Smooth muscle cell (in vitro differentiated cells): Measurements from ENCODE around the gene MRPL48. TPM values are rescaled to one million over a fixed set of nuclear protein-coding genes. Genes with fewer than 3 reads are reported as not detected.
"Not testable (repeated sequence)": the region's sequence is repeated elsewhere in the genome, so short reads cannot be mapped to it uniquely, and the experiment has no call there.

ENCODE experiments used
- DNase-seq: peaks from one replicate; lab custom pipeline; 2025; ENCODE audit not compliant: unreplicated experiment; lab: John Stamatoyannopoulos, UW
- H2AFZ ChIP-seq: fragments of 200-600 bp; sonication (generic); 2 replicates; pipeline ENCODE4 v1.6.0; 2016; ENCODE audit warnings: antibody characterized with exemption, low read depth, mild to moderate bottlenecking
- H3F3A ChIP-seq: fragments of 200-600 bp; sonication (generic); 2 replicates; pipeline ENCODE4 v1.6.0; 2017; ENCODE audit warnings: antibody characterized with exemption, low read depth
- H3K27ac ChIP-seq: fragments of 200-600 bp; sonication (generic); 2 replicates; pipeline ENCODE4 v1.5.1; 2016; ENCODE audit warnings: low read depth, mild to moderate bottlenecking
- H3K27me3 ChIP-seq: fragments of 200-600 bp; sonication (generic); 2 replicates; pipeline ENCODE4 v1.6.1; 2016; ENCODE audit warnings: low read depth, mild to moderate bottlenecking
- H3K36me3 ChIP-seq: fragments of 200-600 bp; sonication (generic); 2 replicates; pipeline ENCODE4 v1.5.1; 2016; ENCODE audit warnings: low read depth
- H3K4me1 ChIP-seq: fragments of 200-600 bp; sonication (generic); 2 replicates; pipeline ENCODE4 v1.5.1; 2016; ENCODE audit warnings: low read depth
- H3K4me2 ChIP-seq: fragments of 200-600 bp; sonication (generic); 2 replicates; pipeline ENCODE4 v1.6.0; 2016; ENCODE audit warnings: mild to moderate bottlenecking
- H3K4me3 ChIP-seq: fragments of 200-600 bp; sonication (generic); 2 replicates; pipeline ENCODE4 v1.5.1; 2016; ENCODE audit warnings: mild to moderate bottlenecking
- H3K79me2 ChIP-seq: fragments of 200-600 bp; sonication (generic); 2 replicates; pipeline ENCODE4 v1.6.0; 2016; ENCODE audit warnings: low read depth, mild to moderate bottlenecking
- H3K9ac ChIP-seq: fragments of 200-600 bp; sonication (generic); 2 replicates; pipeline ENCODE4 v1.6.0; 2016; ENCODE audit warnings: low read depth
- H3K9me3 ChIP-seq: fragments of 200-600 bp; sonication (generic); replicated peaks from 2 replicates; pipeline ENCODE4 v1.5.1; 2016; ENCODE audit warnings: low read depth
- H4K20me1 ChIP-seq: fragments of 200-600 bp; sonication (generic); 2 replicates; pipeline ENCODE4 v1.6.0; 2016; ENCODE audit warnings: low read depth
- CTCF ChIP-seq: fragments of 200-600 bp; sonication (generic); IDR thresholded peaks from 2 replicates; pipeline ENCODE4 v1.5.1; 2017; ENCODE audit warnings: borderline replicate concordance, mild to moderate bottlenecking, antibody characterized with exemption; ENCODE audit not compliant: insufficient read depth, poor library complexity, severe bottlenecking
- WGBS: methylation state at CpG from one replicate; pipeline ENCODE4 v1.1.7; 2016; ENCODE audit warnings: low lambda C conversion rate; 5-methylcytosine and 5-hydroxymethylcytosine counted together
- polyA plus RNA-seq: library from polyadenylated mRNA; unstranded; fragments of >200 nt; fragmentation: Nextera tagmentation; extraction: Ambion mirVana; gene quantifications from 2 replicates; pipeline ENCODE4 v1.2.1, GENCODE V29; 2016
- total RNA-seq: library from RNA; depleted of rRNA; stranded (reverse); fragments of >200 nt; gene quantifications from 2 replicates; pipeline ENCODE4 v1.2.3, GENCODE V29; 2014

Gene MRPL48
- total and polyA plus RNA-seq, 2 experiments from 2014 or later, result 26.4 to 65.3 TPM

GRCh38 chr11:73784080-73784634, 3.5 kb upstream of the MRPL48 start:
- no peaks in the 10 kb centered on the region for H3K36me3 ChIP-seq
- TF ChIP-seq CTCF, result no peak
- no peak overlapping the region for H3K4me3 ChIP-seq
- no peaks in the 10 kb centered on the region for H3K9me3 ChIP-seq
- H3K27me3 ChIP-seq, result no peaks in the 10 kb centered on the region
- no peak overlapping the region for H3K9ac ChIP-seq
- peak overlapping the region; percentile 34 for H3K27ac ChIP-seq
- no peaks in the 10 kb centered on the region for H4K20me1 ChIP-seq
- no peaks in the 10 kb centered on the region for H3K79me2 ChIP-seq
- H3F3A ChIP-seq, result peaks cover 3% of the 10 kb centered on the region
- WGBS, result 81% methylated on average over 6 of the region's 6 CpGs
- no peak overlapping the region for H2AFZ ChIP-seq
- H3K4me2 ChIP-seq, result no peak overlapping the region
- DNase-seq, result no peak
- H3K4me1 ChIP-seq, result peaks cover 10% of the 10 kb centered on the region

- no peak for TF ChIP-seq CTCF
Observed at GRCh38 chr11:73784734-73785133, 2.9 kb upstream of the MRPL48 start.

GRCh38 chr11:73785467-73785866, 2.2 kb upstream of the MRPL48 start:
- not testable (repeated sequence) for H4K20me1 ChIP-seq, H3K9me3 ChIP-seq

More at GRCh38 chr11:73784734-73785133, 2.9 kb upstream of the MRPL48 start:
- Histone ChIP-seq H3K79me2 (no peaks in the 10 kb centered on the region), H4K20me1 (no peaks in the 10 kb centered on the region), H3K27me3 (no peaks in the 10 kb centered on the region), H3F3A (peaks cover 3% of the 10 kb centered on the region), H2AFZ (no peak overlapping the region), H3K4me1 (peaks cover 10% of the 10 kb centered on the region), H3K4me3 (no peak overlapping the region), H3K4me2 (no peak overlapping the region), H3K36me3 (no peaks in the 10 kb centered on the region), H3K27ac (peak overlapping the region; percentile 34), H3K9me3 (no peaks in the 10 kb centered on the region), H3K9ac (no peak overlapping the region)
- DNase-seq, result no peak
- WGBS, result 92% methylated on average over 1 of the region's 1 CpG

GRCh38 chr11:73787051-73787642, 527 bp upstream of the MRPL48 start:
- Histone ChIP-seq H3K79me2 (no peaks in the 10 kb centered on the region), H3K9ac (peak overlapping the region; percentile 68), H3K36me3 (no peaks in the 10 kb centered on the region), H3K4me2 (peak overlapping the region; percentile 83), H4K20me1 (no peaks in the 10 kb centered on the region), H3K27me3 (no peaks in the 10 kb centered on the region), H3K27ac (peak overlapping the region; percentile 83), H2AFZ (peak overlapping the region; percentile 99), H3K4me3 (peak overlapping the region; percentile 87), H3F3A (no peaks in the 10 kb centered on the region), H3K9me3 (no peaks in the 10 kb centered on the region), H3K4me1 (peaks cover 7% of the 10 kb centered on the region)
- no peak for DNase-seq
- TF ChIP-seq CTCF, result no peak
- 85% methylated on average over 17 of the region's 17 CpGs for WGBS

More at GRCh38 chr11:73785467-73785866, 2.2 kb upstream of the MRPL48 start:
- not testable (repeated sequence) for H2AFZ ChIP-seq, H3F3A ChIP-seq, H3K79me2 ChIP-seq, H3K4me2 ChIP-seq, H3K27me3 ChIP-seq, H3K4me1 ChIP-seq, H3K27ac ChIP-seq, DNase-seq, H3K9ac ChIP-seq, H3K4me3 ChIP-seq, H3K36me3 ChIP-seq
